CD4-positive, CD25-positive, alpha-beta regulatory T cell (primary cell): ENCODE results near the gene CEP290. TPM values are rescaled to one million over a fixed set of nuclear protein-coding genes. Genes with fewer than 3 reads are reported as not detected.
A peak's percentile ranks its signal among the peaks of the same experiment; 100 is the strongest.

Experiments used
- ATAC-seq, 2 donors: fragments of 150-1000 bp; cut with Tn5 transposase; one replicate each; pipeline ENCODE4 v1.10.0; 2021; ENCODE audit warnings: low read depth in 2 of 2, moderate number of reproducible peaks in 2 of 2, moderate library complexity in 1 of 2
- DNase-seq, 3 donors: peaks; one replicate each; pipeline versions ENCODE4 v3.0.0 to v3.0.0-alpha.2; 2012 to 2022; ENCODE audit warnings: mixed read lengths in 1 of 3
- H3K27ac ChIP-seq: one replicate; pipeline ENCODE4 v1.7.0; 2013; ENCODE audit warnings: mild to moderate bottlenecking, low read length; ENCODE audit not compliant: insufficient read depth, poor library complexity, severe bottlenecking
- H3K27me3 ChIP-seq: one replicate; pipeline ENCODE4 v1.7.0; 2013; ENCODE audit warnings: low read length; ENCODE audit not compliant: control insufficient read depth, insufficient read depth
- H3K36me3 ChIP-seq: one replicate; pipeline ENCODE4 v1.7.0; 2013; ENCODE audit warnings: mild to moderate bottlenecking, low read length, moderate library complexity; ENCODE audit not compliant: control insufficient read depth, insufficient read depth
- H3K4me1 ChIP-seq: 2 replicates; pipeline ENCODE4 v1.7.0; 2013; ENCODE audit warnings: mild to moderate bottlenecking, low read length; ENCODE audit not compliant: insufficient read depth, control insufficient read depth, poor library complexity, severe bottlenecking
- H3K4me3 ChIP-seq: one replicate; pipeline ENCODE4 v1.7.0; 2013; ENCODE audit warnings: low read depth, mild to moderate bottlenecking, low read length, moderate library complexity
- H3K9me3 ChIP-seq, 2 experiments: 1 replicate in 1 of 2; 2 replicates in 1 of 2; pipeline ENCODE4 v1.7.0; 2013; ENCODE audit warnings: low read length in 2 of 2, mild to moderate bottlenecking in 1 of 2, moderate library complexity in 1 of 2; ENCODE audit not compliant: control insufficient read depth in 2 of 2
- H3K27ac Mint-ChIP-seq, 3 donors: one replicate each; pipeline ENCODE4 v1.8.0; 2020 to 2022; ENCODE audit warnings: mild to moderate bottlenecking in 3 of 3, mixed read lengths in 3 of 3, moderate library complexity in 2 of 3
- H3K27me3 Mint-ChIP-seq: one replicate; pipeline ENCODE4 v1.8.0; 2022; ENCODE audit warnings: mild to moderate bottlenecking, mixed read lengths
- H3K36me3 Mint-ChIP-seq: one replicate; pipeline ENCODE4 v1.8.0; 2020; ENCODE audit warnings: mixed read lengths
- H3K4me1 Mint-ChIP-seq, 4 donors: one replicate each; pipeline ENCODE4 v1.8.0; 2020 to 2022; ENCODE audit warnings: mixed read lengths in 4 of 4, mild to moderate bottlenecking in 1 of 4
- H3K4me3 Mint-ChIP-seq, 4 donors: one replicate each; pipeline ENCODE4 v1.8.0; 2020 to 2022; ENCODE audit warnings: mild to moderate bottlenecking in 4 of 4, mixed read lengths in 4 of 4, moderate library complexity in 3 of 4
- H3K9me3 Mint-ChIP-seq, 7 donors: one replicate each; pipeline ENCODE4 v1.8.0; 2020 to 2022; ENCODE audit warnings: mixed read lengths in 7 of 7, mild to moderate bottlenecking in 3 of 7, moderate library complexity in 2 of 7
- polyA plus RNA-seq, 4 donors: library from polyadenylated mRNA; unstranded; fragments of 300-500 nt; fragmentation: Illumina TruSeq; gene quantifications; one replicate each; pipeline ENCODE4 v1.2.3, GENCODE V29; 2021
- total RNA-seq: library from RNA; stranded (reverse); gene quantifications from one replicate; pipeline ENCODE4 v1.2.3, GENCODE V29; 2022

The CEP290 gene, protein sequence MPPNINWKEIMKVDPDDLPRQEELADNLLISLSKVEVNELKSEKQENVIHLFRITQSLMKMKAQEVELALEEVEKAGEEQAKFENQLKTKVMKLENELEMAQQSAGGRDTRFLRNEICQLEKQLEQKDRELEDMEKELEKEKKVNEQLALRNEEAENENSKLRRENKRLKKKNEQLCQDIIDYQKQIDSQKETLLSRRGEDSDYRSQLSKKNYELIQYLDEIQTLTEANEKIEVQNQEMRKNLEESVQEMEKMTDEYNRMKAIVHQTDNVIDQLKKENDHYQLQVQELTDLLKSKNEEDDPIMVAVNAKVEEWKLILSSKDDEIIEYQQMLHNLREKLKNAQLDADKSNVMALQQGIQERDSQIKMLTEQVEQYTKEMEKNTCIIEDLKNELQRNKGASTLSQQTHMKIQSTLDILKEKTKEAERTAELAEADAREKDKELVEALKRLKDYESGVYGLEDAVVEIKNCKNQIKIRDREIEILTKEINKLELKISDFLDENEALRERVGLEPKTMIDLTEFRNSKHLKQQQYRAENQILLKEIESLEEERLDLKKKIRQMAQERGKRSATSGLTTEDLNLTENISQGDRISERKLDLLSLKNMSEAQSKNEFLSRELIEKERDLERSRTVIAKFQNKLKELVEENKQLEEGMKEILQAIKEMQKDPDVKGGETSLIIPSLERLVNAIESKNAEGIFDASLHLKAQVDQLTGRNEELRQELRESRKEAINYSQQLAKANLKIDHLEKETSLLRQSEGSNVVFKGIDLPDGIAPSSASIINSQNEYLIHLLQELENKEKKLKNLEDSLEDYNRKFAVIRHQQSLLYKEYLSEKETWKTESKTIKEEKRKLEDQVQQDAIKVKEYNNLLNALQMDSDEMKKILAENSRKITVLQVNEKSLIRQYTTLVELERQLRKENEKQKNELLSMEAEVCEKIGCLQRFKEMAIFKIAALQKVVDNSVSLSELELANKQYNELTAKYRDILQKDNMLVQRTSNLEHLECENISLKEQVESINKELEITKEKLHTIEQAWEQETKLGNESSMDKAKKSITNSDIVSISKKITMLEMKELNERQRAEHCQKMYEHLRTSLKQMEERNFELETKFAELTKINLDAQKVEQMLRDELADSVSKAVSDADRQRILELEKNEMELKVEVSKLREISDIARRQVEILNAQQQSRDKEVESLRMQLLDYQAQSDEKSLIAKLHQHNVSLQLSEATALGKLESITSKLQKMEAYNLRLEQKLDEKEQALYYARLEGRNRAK (N-terminal part only)
- total RNA-seq (16.7 TPM), polyA plus RNA-seq (1 to 10 TPM; 2.1 to 6.7 (median 4.1) TPM)

- H3K27ac Mint-ChIP-seq: peak within 1 kb of the TSS; percentile 91 to 99 (median 98)
- H3K4me3 ChIP-seq: peak within 1 kb of the TSS; percentile 92
- H3K9me3 Mint-ChIP-seq: no peaks in the 10 kb centered on the region
- ATAC-seq: peak; percentile 95 to 97
- peaks cover 23 to 60% (median 47%) of the 10 kb centered on the region in 4 donors for H3K4me1 Mint-ChIP-seq
- H3K9me3 ChIP-seq: no peaks in the 10 kb centered on the region
- DNase-seq: peak; percentile 93 to 99 (median 95)
- H3K27me3 Mint-ChIP-seq: no peaks in the 10 kb centered on the region
- peaks cover 21% of the 10 kb centered on the region for H3K36me3 Mint-ChIP-seq
- peak within 1 kb of the TSS; percentile 92 to 96 (median 94) for H3K4me3 Mint-ChIP-seq
- peaks cover 10% of the 10 kb centered on the region for H3K36me3 ChIP-seq
- peak within 1 kb of the TSS; percentile 88 for H3K27ac ChIP-seq
- no peaks in the 10 kb centered on the region for H3K27me3 ChIP-seq
- H3K4me1 ChIP-seq: peaks cover 28% of the 10 kb centered on the region
These were observed at the start of gene CEP290, which contains the start of gene TMTC3 for GRCh38 chr12:88141774-88142609. CEP290 (minus strand) TSS chr12:88142088; CDS start chr12:88141307, 781 bp downstream. TMTC3 (plus strand) TSS chr12:88142307; CDS start chr12:88148316, 6,009 bp downstream.

- Histone ChIP-seq H3K36me3 (peaks cover 17% of the 10 kb centered on the region), H3K27ac (no peak overlapping the region), H3K27me3 (no peaks in the 10 kb centered on the region), H3K9me3 (no peaks in the 10 kb centered on the region), H3K4me3 (no peak overlapping the region), H3K4me1 (no peaks in the 10 kb centered on the region)
- Mint-ChIP-seq H3K4me1 (peaks cover 0 to 11% (median 1%) of the 10 kb centered on the region in 4 donors), H3K36me3 (peaks cover 29% of the 10 kb centered on the region), H3K4me3 (no peak overlapping the region), H3K27ac (no peak overlapping the region), H3K9me3 (no peaks in the 10 kb centered on the region), H3K27me3 (no peaks in the 10 kb centered on the region)
- DNase-seq (no peak), ATAC-seq (no peak)
These were observed 46.3 kb upstream of the CEP290 start for GRCh38 chr12:88188180-88188579.

GRCh38 chr12:88187571-88187970 is 45.7 kb upstream of the CEP290 start:
- no peak overlapping the region for H3K4me3 ChIP-seq
- no peak overlapping the region for H3K27ac ChIP-seq
- no peaks in the 10 kb centered on the region for H3K27me3 ChIP-seq
- Mint-ChIP-seq H3K27me3 (no peaks in the 10 kb centered on the region), H3K4me1 (peaks cover 0 to 11% (median 1%) of the 10 kb centered on the region in 4 donors), H3K36me3 (peaks cover 32% of the 10 kb centered on the region), H3K9me3 (no peaks in the 10 kb centered on the region), H3K27ac (no peak overlapping the region), H3K4me3 (no peak overlapping the region)
- DNase-seq: no peak
- H3K36me3 ChIP-seq: peaks cover 17% of the 10 kb centered on the region
- H3K9me3 ChIP-seq: no peaks in the 10 kb centered on the region
- ATAC-seq: no peak
- H3K4me1 ChIP-seq: no peaks in the 10 kb centered on the region

- H3K27ac ChIP-seq: no peak overlapping the region
- no peak for DNase-seq
- H3K4me1 Mint-ChIP-seq: peaks cover 0 to 11% (median 1%) of the 10 kb centered on the region in 4 donors
- no peaks in the 10 kb centered on the region for H3K9me3 ChIP-seq
- H3K4me1 ChIP-seq: no peaks in the 10 kb centered on the region
- H3K27ac Mint-ChIP-seq: no peak overlapping the region
- H3K9me3 Mint-ChIP-seq: peaks cover 0 to 3% (median 0%) of the 10 kb centered on the region in 7 donors
- no peak for ATAC-seq
- no peaks in the 10 kb centered on the region for H3K27me3 Mint-ChIP-seq
- peaks cover 18% of the 10 kb centered on the region for H3K36me3 ChIP-seq
- no peak overlapping the region for H3K4me3 Mint-ChIP-seq
- no peak overlapping the region for H3K4me3 ChIP-seq
- H3K36me3 Mint-ChIP-seq: peaks cover 38% of the 10 kb centered on the region
- H3K27me3 ChIP-seq: no peaks in the 10 kb centered on the region
These were observed 44.1 kb upstream of the CEP290 start for GRCh38 chr12:88185988-88186387.

GRCh38 chr12:88185279-88185678 is 43.4 kb upstream of the CEP290 start:
- peak overlapping the region in 1 of 3 donors; percentile 57 for H3K27ac Mint-ChIP-seq
- Histone ChIP-seq H3K9me3 (no peaks in the 10 kb centered on the region), H3K36me3 (peaks cover 21% of the 10 kb centered on the region), H3K27me3 (no peaks in the 10 kb centered on the region), H3K4me1 (no peaks in the 10 kb centered on the region), H3K4me3 (no peak overlapping the region), H3K27ac (no peak overlapping the region)
- ATAC-seq (no peak), DNase-seq (no peak)
- H3K9me3 Mint-ChIP-seq: peaks cover 0 to 3% (median 0%) of the 10 kb centered on the region in 7 donors
- H3K4me3 Mint-ChIP-seq: no peak overlapping the region
- no peaks in the 10 kb centered on the region for H3K27me3 Mint-ChIP-seq
- H3K36me3 Mint-ChIP-seq: peaks cover 44% of the 10 kb centered on the region
- H3K4me1 Mint-ChIP-seq: peaks cover 0 to 11% (median 1%) of the 10 kb centered on the region in 4 donors

DNA sequence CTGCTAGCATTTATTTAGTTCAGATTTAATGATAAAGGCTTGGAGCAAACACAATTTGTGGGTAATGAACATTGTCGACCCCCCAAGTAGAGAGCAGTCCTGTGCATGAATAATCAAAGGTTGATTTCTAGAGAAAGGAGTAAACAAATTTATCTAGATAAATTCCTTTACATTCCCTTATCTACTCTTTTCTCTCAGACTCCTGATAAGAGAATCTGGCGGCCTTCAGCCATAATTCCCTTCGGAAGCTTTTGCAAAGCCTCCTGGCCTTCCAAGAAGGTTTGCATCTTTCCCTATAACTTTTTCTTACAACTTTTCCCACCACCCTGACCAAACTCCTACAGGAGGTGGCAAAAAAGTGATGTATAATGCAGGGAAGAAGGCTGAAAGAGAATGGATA is 42.3 kb upstream of the CEP290 start:
- no peak overlapping the region for H3K27ac ChIP-seq
- H3K4me1 ChIP-seq: no peaks in the 10 kb centered on the region
- DNase-seq: no peak
- no peak overlapping the region for H3K4me3 ChIP-seq
- peaks cover 30% of the 10 kb centered on the region for H3K36me3 ChIP-seq
- Mint-ChIP-seq H3K36me3 (peaks cover 55% of the 10 kb centered on the region), H3K27me3 (no peaks in the 10 kb centered on the region), H3K4me1 (peaks cover 0 to 11% (median 1%) of the 10 kb centered on the region in 4 donors), H3K27ac (no peak overlapping the region), H3K9me3 (peaks cover 0 to 4% (median 0%) of the 10 kb centered on the region in 7 donors), H3K4me3 (no peak overlapping the region)
- no peaks in the 10 kb centered on the region for H3K27me3 ChIP-seq
- no peak for ATAC-seq
- H3K9me3 ChIP-seq: no peaks in the 10 kb centered on the region
